Measurements from ENCODE around the gene SH3RF2.

DNA sequence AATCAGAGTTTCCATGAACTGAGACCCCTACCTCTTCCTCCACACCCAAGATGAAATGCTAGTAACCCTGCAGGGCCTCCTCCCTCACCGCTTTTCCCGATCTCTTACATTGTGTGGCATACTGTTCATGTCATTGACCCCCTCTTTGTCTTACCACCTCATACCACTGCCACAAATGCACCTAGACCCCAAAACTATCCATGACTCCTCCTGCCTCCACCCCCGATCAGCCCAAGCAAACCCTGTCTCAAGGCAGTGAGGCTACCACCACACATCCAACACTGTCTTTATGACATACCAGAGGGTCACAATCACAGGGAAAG, 113.3 kb downstream of the SH3RF2 start:
- TF ChIP-seq, protein P1, sequence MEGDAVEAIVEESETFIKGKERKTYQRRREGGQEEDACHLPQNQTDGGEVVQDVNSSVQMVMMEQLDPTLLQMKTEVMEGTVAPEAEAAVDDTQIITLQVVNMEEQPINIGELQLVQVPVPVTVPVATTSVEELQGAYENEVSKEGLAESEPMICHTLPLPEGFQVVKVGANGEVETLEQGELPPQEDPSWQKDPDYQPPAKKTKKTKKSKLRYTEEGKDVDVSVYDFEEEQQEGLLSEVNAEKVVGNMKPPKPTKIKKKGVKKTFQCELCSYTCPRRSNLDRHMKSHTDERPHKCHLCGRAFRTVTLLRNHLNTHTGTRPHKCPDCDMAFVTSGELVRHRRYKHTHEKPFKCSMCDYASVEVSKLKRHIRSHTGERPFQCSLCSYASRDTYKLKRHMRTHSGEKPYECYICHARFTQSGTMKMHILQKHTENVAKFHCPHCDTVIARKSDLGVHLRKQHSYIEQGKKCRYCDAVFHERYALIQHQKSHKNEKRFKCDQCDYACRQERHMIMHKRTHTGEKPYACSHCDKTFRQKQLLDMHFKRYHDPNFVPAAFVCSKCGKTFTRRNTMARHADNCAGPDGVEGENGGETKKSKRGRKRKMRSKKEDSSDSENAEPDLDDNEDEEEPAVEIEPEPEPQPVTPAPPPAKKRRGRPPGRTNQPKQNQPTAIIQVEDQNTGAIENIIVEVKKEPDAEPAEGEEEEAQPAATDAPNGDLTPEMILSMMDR (IDR thresholded peaks at IDR 0.05 in 4 of 5, conservative IDR thresholded peaks at IDR 0.05 in 1 of 5): no peak
- TF ChIP-seq POLR2A (IDR thresholded peaks at IDR 0.05): no peak
